ENCODE measurements around the gene PAPPA2. TPM values are rescaled to one million over a fixed set of nuclear protein-coding genes. Genes with fewer than 3 reads are reported as not detected.
A peak's percentile ranks its signal among the peaks of the same experiment; 100 is the strongest.
"Not testable (repeated sequence)": the region's sequence is repeated elsewhere in the genome, so short reads cannot be mapped to it uniquely, and the experiment has no call there.

PAPPA2 gene, protein sequence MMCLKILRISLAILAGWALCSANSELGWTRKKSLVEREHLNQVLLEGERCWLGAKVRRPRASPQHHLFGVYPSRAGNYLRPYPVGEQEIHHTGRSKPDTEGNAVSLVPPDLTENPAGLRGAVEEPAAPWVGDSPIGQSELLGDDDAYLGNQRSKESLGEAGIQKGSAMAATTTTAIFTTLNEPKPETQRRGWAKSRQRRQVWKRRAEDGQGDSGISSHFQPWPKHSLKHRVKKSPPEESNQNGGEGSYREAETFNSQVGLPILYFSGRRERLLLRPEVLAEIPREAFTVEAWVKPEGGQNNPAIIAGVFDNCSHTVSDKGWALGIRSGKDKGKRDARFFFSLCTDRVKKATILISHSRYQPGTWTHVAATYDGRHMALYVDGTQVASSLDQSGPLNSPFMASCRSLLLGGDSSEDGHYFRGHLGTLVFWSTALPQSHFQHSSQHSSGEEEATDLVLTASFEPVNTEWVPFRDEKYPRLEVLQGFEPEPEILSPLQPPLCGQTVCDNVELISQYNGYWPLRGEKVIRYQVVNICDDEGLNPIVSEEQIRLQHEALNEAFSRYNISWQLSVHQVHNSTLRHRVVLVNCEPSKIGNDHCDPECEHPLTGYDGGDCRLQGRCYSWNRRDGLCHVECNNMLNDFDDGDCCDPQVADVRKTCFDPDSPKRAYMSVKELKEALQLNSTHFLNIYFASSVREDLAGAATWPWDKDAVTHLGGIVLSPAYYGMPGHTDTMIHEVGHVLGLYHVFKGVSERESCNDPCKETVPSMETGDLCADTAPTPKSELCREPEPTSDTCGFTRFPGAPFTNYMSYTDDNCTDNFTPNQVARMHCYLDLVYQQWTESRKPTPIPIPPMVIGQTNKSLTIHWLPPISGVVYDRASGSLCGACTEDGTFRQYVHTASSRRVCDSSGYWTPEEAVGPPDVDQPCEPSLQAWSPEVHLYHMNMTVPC (N-terminal part only)
- total RNA-seq, result under 0.01 and 0.05 TPM in 2 replicates

DNA sequence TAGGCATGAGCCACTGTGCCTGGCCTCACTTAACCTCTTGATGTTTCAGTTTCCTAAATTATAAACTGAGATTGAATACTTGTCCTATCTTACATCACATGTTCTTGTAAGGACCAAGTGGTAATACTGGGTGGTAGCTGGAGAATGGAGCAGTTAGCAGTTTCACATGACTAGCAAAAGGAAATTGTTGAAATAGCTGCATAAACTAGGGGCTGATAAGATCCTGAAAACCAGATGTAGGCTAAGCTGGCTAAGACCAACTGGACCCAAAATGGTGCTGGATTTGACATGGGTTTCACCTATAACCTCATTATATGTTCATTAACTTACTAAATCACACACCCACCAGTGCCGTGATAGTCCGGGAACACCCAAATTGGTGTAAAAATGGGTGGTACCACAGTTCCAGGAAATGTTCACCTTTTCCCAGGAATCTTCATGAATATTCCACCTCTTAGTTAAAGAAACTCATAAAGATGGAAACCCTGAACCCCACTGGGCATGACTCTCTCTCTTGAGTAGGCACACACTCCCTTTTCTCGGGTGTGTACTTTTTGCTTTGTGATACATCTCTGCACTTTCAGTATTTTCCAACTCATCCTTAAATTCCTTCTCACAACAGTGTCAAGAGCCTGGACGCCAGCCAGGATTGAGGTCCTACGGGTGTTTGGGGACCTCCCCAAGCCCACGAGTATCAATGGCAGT, at the start of gene PAPPA2:
Gene PAPPA2 (plus strand): TSS at position 502 of the 705 bp plus-strand sequence. CDS start 93,148 bp downstream, outside the sequence.
- no peak for DNase-seq

DNA sequence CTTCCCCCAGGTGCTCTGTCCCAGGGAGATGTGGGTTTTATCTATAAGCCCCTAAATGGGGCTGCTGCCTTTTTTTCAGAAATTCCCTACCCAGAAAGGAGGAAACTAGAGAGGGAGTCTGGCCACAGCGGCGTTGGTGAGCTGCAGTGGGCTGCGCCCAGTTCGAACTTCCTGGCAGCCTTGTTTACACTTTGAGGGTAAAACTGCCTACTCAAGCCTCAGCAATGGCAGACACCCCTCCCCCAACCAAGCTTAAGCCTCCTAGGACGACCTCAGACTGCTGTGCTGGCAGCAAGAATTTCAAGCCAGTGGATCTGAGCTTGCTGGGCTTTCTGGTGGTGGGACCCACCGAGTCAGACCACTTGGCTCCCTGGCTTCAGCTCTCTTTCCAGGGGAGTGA, 46.2 kb upstream of the PAPPA2 start:
- no peak for DNase-seq

DNA sequence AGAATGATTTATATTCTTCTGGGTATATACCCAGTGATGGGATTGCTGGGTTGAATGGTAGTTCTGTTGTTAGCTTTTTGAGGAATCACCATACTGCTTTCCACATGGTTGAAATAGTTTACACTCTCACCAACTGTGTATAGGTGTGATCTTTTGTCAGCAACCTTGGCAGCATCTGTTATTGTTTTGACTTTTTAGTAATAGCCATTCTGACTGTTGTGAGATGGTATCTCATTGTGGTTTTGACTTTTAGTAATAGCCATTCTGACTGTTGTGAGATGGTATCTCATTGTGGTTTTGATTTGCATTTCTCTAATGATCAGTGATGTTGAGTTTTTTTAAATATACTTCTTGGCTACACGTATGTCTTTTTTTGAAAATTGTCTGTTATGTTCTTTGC, 43.4 kb upstream of the PAPPA2 start:
- DNase-seq, result not testable (repeated sequence)

DNA sequence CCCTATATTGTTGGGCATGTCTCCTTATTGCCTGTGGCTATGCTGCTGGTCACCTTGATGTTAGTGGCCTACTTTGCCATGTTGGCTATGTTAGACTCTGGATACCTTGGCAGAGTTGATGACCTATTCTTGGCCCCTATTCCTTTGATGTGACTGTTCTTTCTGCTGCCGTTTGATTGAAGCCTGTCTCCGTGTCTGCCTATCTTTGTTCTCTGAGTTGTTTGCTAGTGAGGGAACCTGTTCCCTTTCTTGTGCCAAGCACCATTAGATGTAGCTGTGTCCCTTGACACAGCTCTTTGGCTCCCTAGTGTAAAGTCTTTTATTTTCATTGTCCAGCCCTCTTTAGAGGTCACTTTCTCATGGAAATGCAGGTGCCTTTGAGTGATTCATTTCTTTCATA, 28.7 kb upstream of the PAPPA2 start:
- no peak for DNase-seq

DNA sequence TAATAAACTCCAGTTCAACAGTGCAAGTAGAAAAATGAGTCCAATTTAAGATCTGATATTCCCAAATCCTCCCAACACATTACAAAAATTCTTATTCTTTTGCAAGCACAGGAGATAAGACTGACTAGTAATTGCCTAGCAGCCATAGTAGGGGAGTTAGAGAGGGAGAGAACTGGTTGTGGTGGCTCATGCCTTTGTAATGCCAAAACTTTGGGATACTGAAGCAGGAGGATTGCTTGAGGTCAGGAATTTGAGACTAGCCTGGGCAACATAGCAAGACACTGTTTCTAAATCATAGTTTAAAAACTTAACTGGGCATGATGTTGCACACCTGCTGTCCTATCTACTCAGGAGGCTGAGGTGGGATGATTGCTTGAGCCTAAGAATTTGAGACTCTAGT, 26.7 kb upstream of the PAPPA2 start:
- DNase-seq, result no peak

DNA sequence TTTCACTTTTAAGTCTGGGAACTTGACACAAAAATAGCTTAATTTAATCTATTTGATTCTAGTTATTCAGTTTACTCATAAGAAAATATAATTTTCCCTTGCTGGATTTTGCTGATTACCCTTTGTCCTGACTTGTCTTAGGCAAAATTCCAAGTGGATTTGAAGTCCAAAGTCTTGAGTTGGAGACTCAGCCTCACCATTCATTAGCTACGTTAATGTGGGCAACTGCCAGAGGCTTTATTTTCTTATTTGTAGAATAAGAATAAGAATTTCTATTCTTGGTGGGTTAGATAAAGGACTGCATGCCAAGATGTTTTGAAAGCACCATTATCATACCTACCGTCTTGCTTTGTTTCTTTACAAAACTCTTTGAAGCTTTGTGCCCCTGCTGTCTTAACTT, 22.8 kb upstream of the PAPPA2 start:
- no peak for DNase-seq

DNA sequence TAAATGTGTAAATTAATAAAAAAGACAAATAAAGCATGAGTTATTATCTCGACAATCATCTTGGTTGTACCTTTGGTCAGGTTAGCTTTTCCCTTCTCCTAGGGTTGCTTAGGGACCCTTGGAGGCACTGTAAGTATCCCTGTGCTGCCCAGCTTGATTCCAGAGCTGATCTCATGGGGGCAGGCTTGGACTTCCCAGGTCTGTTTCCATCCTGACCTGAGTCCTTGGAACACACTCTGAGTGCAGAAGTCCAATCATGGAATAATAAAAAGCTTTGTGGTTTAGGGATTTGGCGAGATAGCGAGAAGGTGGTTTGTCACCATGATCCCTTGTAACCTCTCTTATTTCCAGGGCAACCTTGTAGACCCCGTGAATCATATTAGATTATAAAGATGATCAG, 18.7 kb upstream of the PAPPA2 start:
- DNase-seq, result no peak

DNA sequence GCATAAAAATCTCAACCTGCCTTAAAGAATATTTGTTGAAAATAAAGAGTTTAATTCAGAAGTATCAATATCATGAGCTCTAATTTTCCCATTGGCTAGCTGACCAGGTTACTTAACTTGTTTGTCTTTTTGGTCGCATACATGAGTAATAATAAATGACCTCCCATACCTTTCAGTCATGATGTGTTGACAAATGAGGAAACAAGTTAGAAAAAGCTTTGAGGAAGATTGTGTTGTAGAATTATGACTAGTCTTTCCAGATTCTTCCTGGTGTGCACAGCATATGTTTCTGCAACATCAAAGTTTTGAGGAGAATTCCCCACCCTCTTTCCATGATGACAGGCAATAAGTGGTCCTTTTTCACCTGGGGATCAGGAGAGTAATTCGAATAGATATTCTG, 17.6 kb upstream of the PAPPA2 start:
- DNase-seq, result no peak

DNA sequence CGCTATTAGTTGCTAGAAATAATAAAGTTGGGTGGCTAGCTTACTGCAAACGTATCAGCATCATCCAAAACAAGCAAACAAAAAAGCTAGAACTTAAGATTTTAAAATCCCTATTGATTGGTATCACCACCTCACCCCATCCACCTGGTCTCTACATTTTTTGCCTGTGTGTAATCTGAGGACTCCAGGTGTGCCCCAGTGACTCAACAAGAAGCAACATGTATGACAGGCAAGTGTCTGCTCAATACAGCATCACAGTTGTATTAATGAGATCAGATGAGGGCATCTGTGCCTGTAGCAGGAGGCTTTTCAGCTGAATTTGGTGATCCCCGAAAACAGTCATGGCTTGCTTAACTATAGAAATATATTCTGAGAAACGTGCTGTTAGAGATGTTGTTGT, 14.6 kb upstream of the PAPPA2 start:
- DNase-seq, result no peak

DNA sequence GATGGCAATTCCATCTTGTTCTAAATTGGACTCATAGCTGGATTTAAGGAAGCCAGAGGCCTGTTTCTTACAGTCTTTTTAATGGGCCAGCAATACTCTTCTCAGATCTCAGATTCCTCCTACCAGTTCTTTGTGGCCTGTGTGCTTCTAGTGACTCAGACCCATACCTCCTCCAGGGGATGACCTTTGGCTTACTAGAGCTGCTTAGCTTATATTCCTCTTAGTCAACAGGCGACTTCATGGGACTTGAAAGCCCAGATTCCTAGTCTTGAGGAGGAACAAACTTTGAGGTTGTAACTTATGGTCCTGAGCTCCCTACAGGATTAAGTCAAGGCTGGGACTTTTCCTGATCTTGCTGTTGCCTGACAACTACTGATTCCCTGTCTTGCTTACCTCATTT, 12.4 kb upstream of the PAPPA2 start:
- no peak for DNase-seq

DNA sequence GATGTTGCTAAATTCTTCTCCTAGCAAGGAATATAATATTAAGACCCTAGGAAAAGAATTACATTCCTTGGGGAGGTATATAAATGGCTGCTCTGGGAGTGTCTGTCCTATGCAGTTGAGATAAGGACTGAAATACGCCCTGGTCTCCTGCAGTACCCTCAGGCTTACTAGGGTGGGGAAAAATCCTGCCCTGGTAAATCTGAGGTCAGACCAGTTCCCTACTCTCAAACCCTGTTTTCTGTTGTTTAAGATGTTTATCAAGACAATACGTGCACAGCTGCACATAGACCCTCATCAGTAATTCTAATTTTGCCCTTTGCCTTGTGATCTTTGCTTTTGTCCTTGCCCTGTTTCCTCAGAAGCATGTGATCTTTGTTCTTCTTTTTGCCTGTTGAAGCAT, 11.2 kb upstream of the PAPPA2 start:
- DNase-seq, result not testable (repeated sequence)

DNA sequence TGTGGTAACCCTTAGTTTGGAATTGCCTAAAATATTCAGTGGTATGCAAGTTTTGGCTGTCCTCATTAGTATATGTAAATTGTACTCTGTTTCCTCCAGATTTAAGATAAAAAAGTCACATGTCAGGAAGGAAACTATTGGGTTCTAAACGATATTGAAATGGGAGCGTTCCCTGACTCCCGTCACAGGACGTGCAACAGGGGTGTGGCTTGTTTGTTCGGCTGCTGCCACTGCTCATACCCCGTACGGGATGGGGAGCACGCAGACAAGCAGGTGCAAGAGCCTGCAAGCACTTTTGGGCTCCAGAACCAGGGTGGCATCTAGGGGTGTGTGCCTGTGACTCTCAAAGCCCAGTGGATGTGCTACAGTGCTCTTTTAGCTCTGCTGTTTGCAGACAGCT, 6.2 kb upstream of the PAPPA2 start:
- DNase-seq, result no peak

DNA sequence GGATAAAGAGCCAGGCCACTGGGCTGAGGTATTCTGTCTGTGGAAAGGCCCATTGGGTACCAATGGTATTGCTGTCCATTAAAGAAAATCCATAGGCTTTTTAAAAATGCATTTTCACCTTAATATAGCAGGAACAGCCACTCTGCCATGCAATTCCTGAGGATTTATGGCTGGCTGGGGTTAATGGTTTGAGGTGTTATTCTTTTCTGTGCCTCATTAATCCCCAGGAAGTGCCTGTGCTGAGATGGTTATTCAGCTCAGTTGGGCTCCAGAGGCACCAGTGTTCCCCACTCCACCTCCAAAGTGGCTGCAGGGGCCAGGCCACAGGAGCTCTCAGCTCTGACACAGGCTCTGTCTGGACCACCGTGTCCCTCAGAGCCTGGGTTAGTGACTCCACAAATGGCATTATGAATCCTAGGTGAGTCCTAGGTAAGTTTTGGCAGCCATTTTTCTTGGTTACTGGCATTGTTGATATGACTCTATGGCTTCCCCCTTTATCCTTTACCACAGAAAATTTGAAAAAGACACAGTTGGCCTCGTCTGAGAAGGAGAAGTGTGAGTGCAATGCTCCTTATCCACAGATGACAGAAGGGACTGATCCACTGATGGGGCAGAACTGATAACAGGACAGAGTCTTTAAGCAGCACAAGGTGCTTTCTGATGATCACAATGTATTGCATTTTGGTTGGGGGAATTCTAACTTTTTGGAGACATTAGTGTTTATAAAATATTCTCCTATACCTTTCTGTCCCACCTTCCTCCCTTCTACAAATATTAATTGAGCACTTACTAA, 2.2 kb upstream of the PAPPA2 start:
- no peak for DNase-seq

DNA sequence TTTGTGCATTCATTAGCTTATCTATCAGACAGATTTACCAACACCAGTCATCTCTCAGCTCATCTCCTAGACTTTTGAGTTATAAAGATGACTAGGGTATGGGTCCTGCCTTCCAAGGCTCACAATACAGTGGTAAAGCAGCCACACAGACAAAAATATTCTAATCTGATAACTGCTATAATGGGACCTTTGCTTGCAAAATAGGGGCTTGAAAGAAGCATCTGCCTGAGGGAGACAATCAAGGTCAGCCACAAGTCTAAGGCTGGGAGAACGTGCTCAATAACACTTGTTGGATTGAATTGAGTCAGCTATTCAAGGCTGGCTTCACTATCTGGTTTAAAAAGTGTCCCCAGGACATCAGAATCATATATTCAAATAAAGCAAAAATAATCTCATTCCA, 1.4 kb upstream of the PAPPA2 start:
- DNase-seq, result no peak

DNA sequence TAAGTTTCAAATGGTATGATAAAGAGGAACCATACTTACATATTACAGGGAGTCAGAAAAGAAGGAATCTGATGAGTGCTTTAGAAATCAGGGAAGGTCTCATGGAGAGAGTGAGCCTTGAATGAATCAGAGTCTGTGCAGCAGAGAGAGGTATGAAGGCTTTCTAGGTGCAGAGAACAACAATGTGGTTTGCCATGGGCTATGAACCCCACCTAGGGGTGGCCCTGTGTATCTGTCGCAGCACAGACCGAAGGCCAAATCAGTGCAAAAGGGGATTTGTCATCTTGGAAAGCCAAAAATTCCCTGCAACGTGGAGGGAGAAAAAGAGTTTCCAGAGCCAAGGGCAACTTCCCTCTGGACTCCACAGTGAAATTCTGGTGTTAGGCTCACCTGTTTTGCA, 3.5 kb downstream of the PAPPA2 start:
- peak; percentile 3 for DNase-seq

DNA sequence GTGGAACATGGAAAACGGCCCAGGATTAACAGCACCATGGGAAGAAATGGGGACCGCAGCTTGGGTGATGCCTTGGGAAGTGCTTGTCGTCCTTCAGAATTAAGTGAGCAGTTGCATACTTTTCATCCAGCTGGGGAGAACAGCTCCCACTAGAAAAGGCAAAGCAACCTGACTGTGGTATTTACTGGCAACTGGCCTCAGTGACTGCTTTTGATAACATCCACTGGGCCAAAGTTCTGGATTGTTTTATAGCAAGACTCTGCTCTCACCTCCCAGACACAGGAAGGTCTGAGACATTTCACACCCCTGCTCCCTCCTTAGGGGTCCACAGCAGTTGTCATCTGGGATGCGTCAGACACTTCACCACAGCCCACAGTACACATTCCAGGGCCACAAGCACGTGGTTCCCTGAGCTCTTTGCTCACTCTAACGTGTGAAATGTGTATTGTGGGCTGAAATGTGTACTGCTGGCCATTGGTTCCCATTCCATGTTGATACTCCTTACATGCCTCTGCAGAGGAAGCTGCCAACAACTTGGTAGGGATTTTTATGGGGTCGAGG, 6.6 kb downstream of the PAPPA2 start:
- no peak for DNase-seq

DNA sequence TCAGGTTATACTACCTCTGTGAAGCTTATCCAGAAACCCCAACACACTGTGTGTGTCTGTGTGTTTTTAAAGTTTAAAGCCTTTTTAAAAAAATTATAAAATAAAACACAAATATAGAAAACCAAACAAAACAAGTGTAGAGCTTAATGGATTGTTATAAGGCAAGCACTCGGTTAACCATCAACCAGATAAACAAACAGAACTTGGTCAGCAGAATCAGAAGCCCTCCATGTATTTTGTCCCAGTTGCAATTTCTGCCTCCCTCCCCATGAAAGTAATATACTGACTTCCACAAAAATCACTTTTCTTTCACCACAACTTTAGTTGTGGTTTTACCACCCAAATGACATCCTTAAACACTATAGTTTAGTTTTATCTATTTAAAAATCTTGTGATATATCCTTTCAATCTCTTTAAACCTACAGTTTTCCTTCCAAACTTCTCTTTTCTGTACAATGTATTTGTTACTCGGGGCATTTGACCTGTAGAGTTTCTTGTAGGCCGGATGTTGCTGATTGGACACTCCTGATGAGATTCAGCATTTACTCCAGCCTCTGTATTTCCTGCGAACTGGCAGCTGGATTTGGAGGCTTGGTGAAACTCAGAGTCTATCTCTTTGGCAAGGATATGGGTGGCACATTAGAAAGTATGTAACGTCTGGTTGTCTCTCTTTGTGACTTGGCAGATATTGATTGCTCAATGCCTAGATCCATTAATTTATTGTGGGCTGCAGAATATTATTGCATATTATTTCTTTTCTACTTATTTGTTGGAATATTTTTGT, 8.6 kb downstream of the PAPPA2 start:
- no peak for DNase-seq

DNA sequence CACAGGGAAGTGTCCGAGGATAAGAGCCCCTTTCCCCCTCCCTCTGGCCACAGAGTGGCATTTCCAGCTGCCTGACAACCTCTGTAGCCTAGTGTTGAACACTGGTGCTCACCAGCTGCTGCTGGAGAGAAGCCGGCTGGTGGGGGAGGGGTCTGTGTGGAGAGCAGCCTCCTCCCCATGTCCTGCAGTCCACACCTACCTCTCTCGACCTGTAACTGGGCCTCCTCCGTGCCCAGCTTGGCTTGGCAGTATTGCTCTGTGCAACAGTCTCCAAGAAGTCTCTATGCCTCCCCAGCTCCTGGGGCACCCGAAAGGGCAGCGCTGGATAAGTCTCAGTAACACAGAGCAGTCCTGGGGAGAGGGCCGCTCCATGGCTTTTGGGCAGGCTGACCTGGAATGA, 17.0 kb downstream of the PAPPA2 start:
- no peak for DNase-seq

DNA sequence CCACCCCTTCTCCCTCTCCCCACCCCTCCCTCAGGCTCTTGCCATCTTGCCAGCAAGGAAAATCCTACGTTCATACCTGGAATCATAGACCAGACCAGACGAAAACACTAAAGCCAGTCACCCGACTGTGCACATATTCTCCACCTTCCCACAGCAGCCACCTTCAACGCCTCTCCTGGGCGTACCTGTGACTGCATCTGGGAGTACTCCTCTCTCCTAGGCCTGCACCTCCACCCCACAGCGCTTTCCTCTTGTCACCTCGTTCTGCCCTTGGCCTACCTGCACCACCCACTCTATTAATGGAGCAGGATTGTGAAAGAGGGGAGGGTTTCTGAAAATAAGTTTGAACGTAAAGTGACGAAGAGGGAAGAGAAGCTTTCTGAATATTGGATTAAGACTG, 17.8 kb downstream of the PAPPA2 start:
- no peak for DNase-seq

DNA sequence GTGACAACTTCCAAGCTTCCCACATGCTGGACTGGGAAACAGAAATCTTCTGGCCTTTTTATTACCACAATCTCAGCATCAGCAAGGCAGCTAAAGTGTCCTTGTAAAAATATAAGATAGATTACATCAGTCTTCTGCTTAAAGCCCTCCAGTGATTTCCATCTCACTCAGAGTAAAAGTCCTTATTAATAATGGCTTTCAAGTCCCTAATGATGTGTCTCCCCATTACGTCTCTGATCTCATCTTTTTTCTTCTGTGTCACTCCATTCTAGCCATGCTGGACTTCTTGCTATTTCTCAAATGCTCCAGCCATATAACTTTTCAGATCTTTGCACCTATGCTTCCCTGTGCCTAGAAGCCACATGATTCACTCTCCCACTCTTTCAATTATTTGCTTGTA, 22.1 kb downstream of the PAPPA2 start:
- DNase-seq, result no peak

DNA sequence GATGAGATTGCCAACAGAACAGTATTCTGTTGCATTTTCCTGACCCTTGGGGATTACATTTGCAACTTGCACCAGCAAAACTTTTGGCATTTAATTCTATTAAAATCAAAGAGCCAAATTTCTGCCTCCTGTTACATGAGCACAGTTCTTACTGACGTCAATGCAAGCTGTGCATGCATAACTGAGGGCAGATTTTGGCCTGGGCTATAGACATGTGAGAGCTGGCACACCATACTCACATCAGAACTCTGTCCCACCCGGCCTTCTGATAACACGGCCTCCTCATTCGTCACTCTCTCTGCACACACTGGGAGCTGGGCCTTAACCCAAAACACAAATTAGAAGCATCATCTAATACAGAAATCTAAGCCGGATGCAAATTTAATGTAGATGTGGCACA, 31.5 kb downstream of the PAPPA2 start:
- no peak for DNase-seq

Measured in dermis blood vessel endothelial cell (primary cell).